GM12801 (cell line): ENCODE data around the gene PSMG4.

ENCODE experiments used
- TF ChIP-seq, protein P1 (sequence below): IDR thresholded peaks from one replicate; pipeline ENCODE4 v1.5.1; 2011; ENCODE audit warnings: control low read depth; ENCODE audit not compliant: insufficient read length; ENCODE audit errors: extremely low read depth

Gene PSMG4

GRCh38 chr6:3258201-3258600, 546 bp upstream of the PSMG4 start:
- TF ChIP-seq, protein P1, sequence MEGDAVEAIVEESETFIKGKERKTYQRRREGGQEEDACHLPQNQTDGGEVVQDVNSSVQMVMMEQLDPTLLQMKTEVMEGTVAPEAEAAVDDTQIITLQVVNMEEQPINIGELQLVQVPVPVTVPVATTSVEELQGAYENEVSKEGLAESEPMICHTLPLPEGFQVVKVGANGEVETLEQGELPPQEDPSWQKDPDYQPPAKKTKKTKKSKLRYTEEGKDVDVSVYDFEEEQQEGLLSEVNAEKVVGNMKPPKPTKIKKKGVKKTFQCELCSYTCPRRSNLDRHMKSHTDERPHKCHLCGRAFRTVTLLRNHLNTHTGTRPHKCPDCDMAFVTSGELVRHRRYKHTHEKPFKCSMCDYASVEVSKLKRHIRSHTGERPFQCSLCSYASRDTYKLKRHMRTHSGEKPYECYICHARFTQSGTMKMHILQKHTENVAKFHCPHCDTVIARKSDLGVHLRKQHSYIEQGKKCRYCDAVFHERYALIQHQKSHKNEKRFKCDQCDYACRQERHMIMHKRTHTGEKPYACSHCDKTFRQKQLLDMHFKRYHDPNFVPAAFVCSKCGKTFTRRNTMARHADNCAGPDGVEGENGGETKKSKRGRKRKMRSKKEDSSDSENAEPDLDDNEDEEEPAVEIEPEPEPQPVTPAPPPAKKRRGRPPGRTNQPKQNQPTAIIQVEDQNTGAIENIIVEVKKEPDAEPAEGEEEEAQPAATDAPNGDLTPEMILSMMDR: no peak

- TF ChIP-seq, protein P1: no peak
Measured at GRCh38 chr6:3259491-3259958, 778 bp downstream of the PSMG4 start.

GRCh38 chr6:3260296-3260695, 1.5 kb downstream of the PSMG4 start:
- TF ChIP-seq, protein P1: no peak

- TF ChIP-seq, protein P1: no peak
Measured at GRCh38 chr6:3260772-3261517, 2.2 kb downstream of the PSMG4 start.

DNA sequence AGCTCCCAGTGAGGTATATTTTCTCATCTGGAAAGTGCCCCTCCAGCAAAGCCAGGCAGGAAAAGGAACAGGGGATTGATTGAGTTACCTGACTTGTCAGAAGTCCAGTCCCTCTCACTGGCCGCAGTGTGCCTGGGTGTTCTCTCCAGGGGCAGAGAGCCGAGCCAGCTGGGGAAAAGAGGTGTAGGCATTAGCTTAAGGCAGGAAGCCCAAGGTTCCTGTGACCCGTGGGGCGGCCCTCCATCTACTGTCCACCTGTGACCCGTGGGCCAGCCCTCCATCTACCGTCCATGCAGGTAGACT, 2.7 kb downstream of the PSMG4 start:
- TF ChIP-seq, protein P1: no peak

DNA sequence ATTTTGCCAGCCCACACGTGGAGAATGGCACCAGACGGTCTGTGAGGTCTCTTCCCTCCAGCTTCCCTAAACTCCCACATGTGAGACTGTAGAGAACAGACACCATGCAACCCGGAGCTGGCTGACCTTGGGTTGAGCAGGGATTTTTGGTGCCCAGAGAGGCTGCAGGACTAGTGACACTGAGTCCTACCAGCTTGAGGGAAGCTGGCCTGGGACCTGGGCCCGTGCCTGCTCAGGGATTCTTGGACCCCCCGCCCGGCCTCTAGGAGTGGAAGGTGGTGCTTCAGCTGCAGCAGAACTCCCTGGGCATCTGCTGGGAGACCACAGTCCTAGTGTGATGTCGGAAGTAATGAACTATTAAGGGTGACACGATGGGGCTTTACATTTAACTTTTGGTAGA, 3.2 kb downstream of the PSMG4 start:
- TF ChIP-seq, protein P1: no peak

- TF ChIP-seq, protein P1: no peak
Measured at GRCh38 chr6:3263096-3263495, 4.3 kb downstream of the PSMG4 start.
